OCI-LY1 (cell line): ENCODE measurements around the gene LAMB2.

ENCODE experiments used
- CTCF ChIP-seq: fragments of 200-600 bp; sonication (generic), shearing (Covaris generic); IDR thresholded peaks from 2 replicates; pipeline ENCODE4 v1.5.1; 2017; ENCODE audit warnings: mild to moderate bottlenecking, antibody characterized with exemption, low read length, moderate library complexity, mixed read lengths
- EZH2 ChIP-seq: fragments of 200-600 bp; sonication (generic), shearing (Covaris generic); IDR thresholded peaks from 2 replicates; pipeline ENCODE4 v1.8.0; 2017; ENCODE audit warnings: borderline replicate concordance, mixed run types, mild to moderate bottlenecking, antibody characterized with exemption, low read length, moderate library complexity, mixed read lengths

GRCh38 chr3:49119036-49119435, 13.8 kb downstream of the LAMB2 start:
- TF ChIP-seq CTCF: no peak
- TF ChIP-seq EZH2: no peak
